ENCODE results near the gene ATP2C1. TPM values are rescaled to one million over a fixed set of nuclear protein-coding genes. Genes with fewer than 3 reads are reported as not detected.
"Not testable (repeated sequence)": the region's sequence is repeated elsewhere in the genome, so short reads cannot be mapped to it uniquely, and the experiment has no call there.

The ATP2C1 gene
- total RNA-seq, 1 donor from 2014 or later = 57.1 TPM

DNA sequence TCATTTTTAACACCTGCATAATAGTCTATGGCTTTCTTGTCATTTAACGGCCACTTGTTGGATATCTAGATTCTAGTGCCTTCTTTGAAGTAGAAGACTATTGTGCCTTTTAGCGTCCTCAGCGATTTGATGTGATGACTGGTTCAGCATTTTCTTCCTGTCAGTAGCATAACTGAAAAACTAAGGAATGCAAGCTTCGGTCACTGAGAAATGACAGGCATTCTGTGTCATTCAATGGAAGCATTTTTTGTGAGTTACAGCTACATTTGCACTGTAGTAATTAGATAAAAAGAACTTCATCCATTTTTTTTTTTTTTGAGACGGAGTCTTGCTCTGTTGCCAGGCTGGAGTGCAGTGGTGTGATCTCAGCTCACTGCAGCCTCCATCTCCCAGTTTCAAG lies 143.1 kb downstream of the ATP2C1 start:
- intact Hi-C loops (cut with micrococcal nuclease) = no loop called here
- H3K27me3 ChIP-seq (ENCODE audit: low read depth) = no peaks in the 10 kb centered on the region

GRCh38 chr3:131038326-131038725 lies 144.4 kb downstream of the ATP2C1 start:
- intact Hi-C loops (cut with micrococcal nuclease) = no loop called here
- Histone ChIP-seq H3K9me3 (replicated peaks) (no peaks in the 10 kb centered on the region), H3K4me1 (no peaks in the 10 kb centered on the region), H3K4me3 (no peak overlapping the region), H3K36me3 (no peaks in the 10 kb centered on the region), H3K27ac (replicated peaks) (no peak overlapping the region), H3K27me3 (ENCODE audit: low read depth) (no peaks in the 10 kb centered on the region)
- no peak for DNase-seq
- TF ChIP-seq, protein P1, sequence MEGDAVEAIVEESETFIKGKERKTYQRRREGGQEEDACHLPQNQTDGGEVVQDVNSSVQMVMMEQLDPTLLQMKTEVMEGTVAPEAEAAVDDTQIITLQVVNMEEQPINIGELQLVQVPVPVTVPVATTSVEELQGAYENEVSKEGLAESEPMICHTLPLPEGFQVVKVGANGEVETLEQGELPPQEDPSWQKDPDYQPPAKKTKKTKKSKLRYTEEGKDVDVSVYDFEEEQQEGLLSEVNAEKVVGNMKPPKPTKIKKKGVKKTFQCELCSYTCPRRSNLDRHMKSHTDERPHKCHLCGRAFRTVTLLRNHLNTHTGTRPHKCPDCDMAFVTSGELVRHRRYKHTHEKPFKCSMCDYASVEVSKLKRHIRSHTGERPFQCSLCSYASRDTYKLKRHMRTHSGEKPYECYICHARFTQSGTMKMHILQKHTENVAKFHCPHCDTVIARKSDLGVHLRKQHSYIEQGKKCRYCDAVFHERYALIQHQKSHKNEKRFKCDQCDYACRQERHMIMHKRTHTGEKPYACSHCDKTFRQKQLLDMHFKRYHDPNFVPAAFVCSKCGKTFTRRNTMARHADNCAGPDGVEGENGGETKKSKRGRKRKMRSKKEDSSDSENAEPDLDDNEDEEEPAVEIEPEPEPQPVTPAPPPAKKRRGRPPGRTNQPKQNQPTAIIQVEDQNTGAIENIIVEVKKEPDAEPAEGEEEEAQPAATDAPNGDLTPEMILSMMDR (IDR thresholded peaks at IDR 0.05; ENCODE audit: borderline replicate concordance) = no peak

More for the DNA sequence above, 143.1 kb downstream of the ATP2C1 start:
- TF ChIP-seq, protein P1 (IDR thresholded peaks at IDR 0.05; ENCODE audit: borderline replicate concordance) = no peak
- Histone ChIP-seq H3K36me3 (no peaks in the 10 kb centered on the region), H3K9me3 (replicated peaks) (no peaks in the 10 kb centered on the region), H3K4me3 (no peak overlapping the region), H3K27ac (replicated peaks) (no peak overlapping the region), H3K4me1 (no peaks in the 10 kb centered on the region)
- DNase-seq = no peak

DNA sequence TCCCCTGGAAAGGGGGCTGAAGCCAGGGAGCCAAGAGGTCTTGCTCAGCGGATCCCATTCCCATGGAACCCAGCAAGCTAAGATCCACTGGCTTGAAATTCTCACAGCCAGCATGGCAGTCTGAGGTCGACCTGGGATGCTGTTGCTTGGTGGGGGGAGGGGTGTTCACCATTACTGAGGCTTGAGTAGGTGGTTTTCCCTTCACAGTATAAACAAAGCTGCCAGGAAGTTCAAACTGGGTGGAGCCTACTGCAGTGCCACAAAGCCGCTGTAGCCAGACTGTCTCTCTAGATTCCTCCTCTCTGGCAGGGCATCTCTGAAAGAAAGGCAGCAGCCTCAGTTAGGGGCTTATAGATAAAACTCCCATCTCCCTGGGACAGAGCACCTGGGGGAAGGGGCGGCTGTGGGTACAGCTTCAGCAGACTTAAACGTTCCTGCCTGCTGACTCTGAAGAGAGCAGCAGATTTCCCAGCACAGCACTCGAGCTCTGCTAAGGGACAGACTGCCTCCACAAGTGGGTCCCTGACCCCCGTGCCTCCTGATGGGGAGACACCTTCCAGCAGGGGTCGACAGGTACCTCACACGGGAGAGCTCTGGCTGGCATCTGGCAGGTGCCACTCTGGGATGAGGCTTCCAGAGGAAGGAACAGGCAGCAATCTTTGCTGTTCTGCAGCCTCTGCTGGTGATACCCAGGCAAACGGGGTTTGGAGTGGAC lies 148.5 kb downstream of the ATP2C1 start:
- intact Hi-C loops (cut with micrococcal nuclease); H3K27ac ChIP-seq (replicated peaks); DNase-seq; H3K36me3 ChIP-seq; H3K4me3 ChIP-seq; H3K27me3 ChIP-seq (ENCODE audit: low read depth); H3K4me1 ChIP-seq; H3K9me3 ChIP-seq (replicated peaks): not testable (repeated sequence)

GRCh38 chr3:131047582-131047981 lies 153.7 kb downstream of the ATP2C1 start:
- Histone ChIP-seq H3K4me3 (no peak overlapping the region), H3K9me3 (replicated peaks) (peaks cover 8% of the 10 kb centered on the region), H3K27me3 (ENCODE audit: low read depth) (no peaks in the 10 kb centered on the region), H3K4me1 (no peaks in the 10 kb centered on the region), H3K36me3 (no peaks in the 10 kb centered on the region), H3K27ac (replicated peaks) (no peak overlapping the region)
- DNase-seq = no peak
- intact Hi-C loops (cut with micrococcal nuclease) = no loop called here
- TF ChIP-seq, protein P1 (IDR thresholded peaks at IDR 0.05; ENCODE audit: borderline replicate concordance) = no peak

- Histone ChIP-seq H3K27ac (replicated peaks) (no peak overlapping the region), H3K36me3 (no peaks in the 10 kb centered on the region), H3K4me3 (no peak overlapping the region), H3K4me1 (no peaks in the 10 kb centered on the region), H3K27me3 (ENCODE audit: low read depth) (no peaks in the 10 kb centered on the region), H3K9me3 (replicated peaks) (peaks cover 8% of the 10 kb centered on the region)
- DNase-seq = no peak
- TF ChIP-seq, protein P1 (IDR thresholded peaks at IDR 0.05; ENCODE audit: borderline replicate concordance) = no peak
- intact Hi-C loops (cut with micrococcal nuclease) = no loop called here
These were observed 154.1 kb downstream of the ATP2C1 start for GRCh38 chr3:131048030-131048429.

- TF ChIP-seq, protein P1 (IDR thresholded peaks at IDR 0.05; ENCODE audit: borderline replicate concordance) = no peak
- intact Hi-C loops (cut with micrococcal nuclease) = no loop called here
- DNase-seq = no peak
- H3K27ac ChIP-seq (replicated peaks) = no peak overlapping the region
- H3K4me1 ChIP-seq = no peaks in the 10 kb centered on the region
- H3K4me3 ChIP-seq = no peak overlapping the region
- H3K27me3 ChIP-seq (ENCODE audit: low read depth) = no peaks in the 10 kb centered on the region
- peaks cover under 1% of the 10 kb centered on the region for H3K9me3 ChIP-seq (replicated peaks)
- no peaks in the 10 kb centered on the region for H3K36me3 ChIP-seq
These were observed 156.1 kb downstream of the ATP2C1 start for GRCh38 chr3:131050001-131050400.

Data from left ventricle myocardium inferior (tissue), 1 donor.